Measurements from ENCODE around the gene CADPS2. TPM values are rescaled to one million over a fixed set of nuclear protein-coding genes. Genes with fewer than 3 reads are reported as not detected.

The CADPS2 gene
- total and polyA plus RNA-seq, 2 donors (not counting 3 experiments of a cell fraction or from before 2014, with no cell fraction given): 9.5 to 22.6 TPM

DNA sequence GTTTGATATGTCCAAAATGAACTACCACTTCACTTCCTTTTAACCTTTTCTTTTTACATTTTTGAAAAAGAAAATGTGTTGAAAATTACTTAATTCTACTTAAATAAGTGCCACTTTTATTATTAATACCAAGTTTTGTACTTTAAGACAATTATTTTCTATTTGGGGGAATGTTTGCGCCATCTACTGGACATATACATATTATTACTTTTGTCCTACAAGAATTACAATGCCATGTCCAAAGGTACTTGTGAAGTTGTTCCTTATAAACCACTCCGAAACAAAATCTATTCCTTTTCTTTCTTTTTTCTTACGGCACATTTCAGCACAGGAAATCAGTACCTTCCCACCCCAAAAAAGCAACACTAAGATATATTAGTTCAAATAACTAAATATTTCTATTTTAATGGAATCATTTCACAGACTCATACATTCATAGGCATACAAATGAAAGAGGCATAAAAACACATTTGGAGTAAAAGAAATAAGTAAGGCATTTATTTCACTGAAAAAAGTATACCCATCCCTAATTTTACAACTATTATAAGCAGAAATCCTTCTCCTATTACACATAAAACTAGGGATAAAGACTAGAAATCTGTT, 357.3 kb downstream of the CADPS2 start:
- Histone ChIP-seq H3K9me3 (replicated peaks; ENCODE audit: control insufficient read depth, insufficient read depth, low read length) (no peaks in the 10 kb centered on the region), H3K9ac (replicated peaks; ENCODE audit: extremely low read depth, insufficient read depth, low read length) (no peak overlapping the region), H3K4me2 (ENCODE audit: insufficient read depth, low read length) (no peak overlapping the region), H4K20me1 (replicated peaks; ENCODE audit: control insufficient read depth, extremely low read depth, insufficient read depth, low read length) (no peaks in the 10 kb centered on the region), H3K4me3 (replicated peaks in 1 of 3; ENCODE audit: insufficient read depth in 1 of 3, low read depth in 1 of 3, low read length in 3 of 3) (no peak overlapping the region), H3K79me2 (ENCODE audit: control insufficient read depth, insufficient read depth, low read length) (no peaks in the 10 kb centered on the region), H3K36me3 (ENCODE audit: control insufficient read depth in 2 of 2, extremely low read depth in 1 of 2, insufficient read depth in 2 of 2, low read length in 2 of 2) (no peaks in the 10 kb centered on the region), H3K4me1 (ENCODE audit: control insufficient read depth, extremely low read depth, insufficient read depth, low read length) (no peaks in the 10 kb centered on the region), H3K27ac (ENCODE audit: insufficient read depth, low read depth, low read length) (no peak overlapping the region), H2AFZ (ENCODE audit: low read depth, low read length) (no peak overlapping the region), H3K27me3 (ENCODE audit: control insufficient read depth in 2 of 2, insufficient read depth in 2 of 2, low read length in 2 of 2) (no peaks in the 10 kb centered on the region), H3K9me1 (replicated peaks; ENCODE audit: control insufficient read depth, extremely low read depth, insufficient read depth, low read length) (no peaks in the 10 kb centered on the region)
- ChIA-PET CTCF (interaction anchor here (0.7 to 10.9 kb wide), 11 partner anchors 9 to 625 kb away, joined by 3 to 375 read pairs (median 4); no protein-coding TSS in a partner anchor), POLR2A (no interaction called here)
- peak; percentile 68 for DNase-seq (ENCODE audit: low read depth, low spot score)
- no TSS peak for BruUV-seq (replicated peaks)
- TF ChIP-seq MYC (IDR thresholded peaks at IDR 0.05; ENCODE audit: low read depth, low read length): no peak
- TF ChIP-seq FOS (IDR thresholded peaks at IDR 0.05; ENCODE audit: borderline replicate concordance, insufficient read depth, low read length): no peak
- TF ChIP-seq, protein P1, sequence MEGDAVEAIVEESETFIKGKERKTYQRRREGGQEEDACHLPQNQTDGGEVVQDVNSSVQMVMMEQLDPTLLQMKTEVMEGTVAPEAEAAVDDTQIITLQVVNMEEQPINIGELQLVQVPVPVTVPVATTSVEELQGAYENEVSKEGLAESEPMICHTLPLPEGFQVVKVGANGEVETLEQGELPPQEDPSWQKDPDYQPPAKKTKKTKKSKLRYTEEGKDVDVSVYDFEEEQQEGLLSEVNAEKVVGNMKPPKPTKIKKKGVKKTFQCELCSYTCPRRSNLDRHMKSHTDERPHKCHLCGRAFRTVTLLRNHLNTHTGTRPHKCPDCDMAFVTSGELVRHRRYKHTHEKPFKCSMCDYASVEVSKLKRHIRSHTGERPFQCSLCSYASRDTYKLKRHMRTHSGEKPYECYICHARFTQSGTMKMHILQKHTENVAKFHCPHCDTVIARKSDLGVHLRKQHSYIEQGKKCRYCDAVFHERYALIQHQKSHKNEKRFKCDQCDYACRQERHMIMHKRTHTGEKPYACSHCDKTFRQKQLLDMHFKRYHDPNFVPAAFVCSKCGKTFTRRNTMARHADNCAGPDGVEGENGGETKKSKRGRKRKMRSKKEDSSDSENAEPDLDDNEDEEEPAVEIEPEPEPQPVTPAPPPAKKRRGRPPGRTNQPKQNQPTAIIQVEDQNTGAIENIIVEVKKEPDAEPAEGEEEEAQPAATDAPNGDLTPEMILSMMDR (IDR thresholded peaks at IDR 0.05; ENCODE audit: extremely low read depth in 1 of 2, insufficient read depth in 1 of 2, low read depth in 1 of 2, low read length in 2 of 2): peak; percentile 26 to 28
- TF ChIP-seq JUN (IDR thresholded peaks at IDR 0.05; ENCODE audit: borderline replicate concordance, insufficient read depth, insufficient read length, low read depth): no peak
- no peak for TF ChIP-seq EZH2 (IDR thresholded peaks at IDR 0.05; ENCODE audit: borderline replicate concordance, low read depth, low read length, severe bottlenecking)
- TF ChIP-seq, protein P2, sequence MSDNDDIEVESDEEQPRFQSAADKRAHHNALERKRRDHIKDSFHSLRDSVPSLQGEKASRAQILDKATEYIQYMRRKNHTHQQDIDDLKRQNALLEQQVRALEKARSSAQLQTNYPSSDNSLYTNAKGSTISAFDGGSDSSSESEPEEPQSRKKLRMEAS (IDR thresholded peaks at IDR 0.05; ENCODE audit: insufficient read depth, insufficient read length): no peak
- FAIRE-seq: no peak
- dilution Hi-C loops (cut with MboI; ENCODE audit: extremely low pct_ligation_motif_present, low sequenced_read_pairs): no loop called here
- intact Hi-C loops (cut with micrococcal nuclease): loop anchor here (1.0 to 5.0 kb wide), 5 partner anchors 222 to 514 kb away; no protein-coding TSS in a partner anchor
